A673 (cell line): ENCODE measurements around the gene PLP2. TPM values are rescaled to one million over a fixed set of nuclear protein-coding genes. Genes with fewer than 3 reads are reported as not detected.

Source experiments
- BruUV-seq: library from RNA; stranded (reverse); fragments of 400-500 nt; replicated peaks from 2 replicates; lab custom pipeline; 2021; lab: Mats Ljungman, UMichigan
- CTCF ChIA-PET: fragments of 300-600 bp; sonication (Branson Sonifier 250); formaldehyde crosslinking; loops from one replicate; lab custom pipeline; 2022; ENCODE audit warnings: antibody characterized with exemption; lab: Charles Lee
- POLR2A ChIA-PET: fragments of 300-600 bp; sonication (Branson Sonifier 250); formaldehyde crosslinking; loops from one replicate; lab custom pipeline; 2022; ENCODE audit warnings: antibody characterized with exemption; ENCODE audit not compliant: low non-redundant PET; lab: Charles Lee
- DNase-seq: peaks from one replicate; pipeline ENCODE4 v3.0.0-alpha.2; 2015; ENCODE audit warnings: low spot score
- H3K27ac ChIP-seq: fragments of 200-600 bp; sonication (generic); 2 replicates; pipeline ENCODE4 v1.5.1; 2016; ENCODE audit warnings: mixed run types, low read depth, mild to moderate bottlenecking, mixed read lengths, antibody characterized with exemption, low read length; ENCODE audit not compliant: poor library complexity, severe bottlenecking
- H3K27me3 ChIP-seq: fragments of 200-600 bp; sonication (generic); replicated peaks from 2 replicates; pipeline ENCODE4 v1.6.1; 2017; ENCODE audit warnings: mixed run types, low read depth, mild to moderate bottlenecking, mixed read lengths, antibody characterized with exemption, low read length; ENCODE audit not compliant: insufficient read depth, poor library complexity
- H3K36me3 ChIP-seq: fragments of 200-600 bp; sonication (generic); 2 replicates; pipeline ENCODE4 v1.6.1; 2016; ENCODE audit warnings: mixed run types, mild to moderate bottlenecking, mixed read lengths, antibody characterized with exemption, low read length; ENCODE audit not compliant: insufficient read depth, poor library complexity, severe bottlenecking
- H3K4me1 ChIP-seq: fragments of 200-600 bp; sonication (generic); 2 replicates; pipeline ENCODE4 v1.6.1; 2017; ENCODE audit warnings: mixed run types, mild to moderate bottlenecking, mixed read lengths, antibody characterized with exemption, low read length; ENCODE audit not compliant: insufficient read depth, poor library complexity, severe bottlenecking
- H3K4me3 ChIP-seq: fragments of 200-600 bp; sonication (generic); 2 replicates; pipeline ENCODE4 v1.5.1; 2016; ENCODE audit warnings: low read depth, mixed run types, mild to moderate bottlenecking, mixed read lengths, low read length; ENCODE audit not compliant: poor library complexity, severe bottlenecking
- H3K9me3 ChIP-seq: fragments of 200-600 bp; sonication (generic); 2 replicates; pipeline ENCODE4 v1.6.1; 2016; ENCODE audit warnings: mixed run types, low read depth, mild to moderate bottlenecking, mixed read lengths, antibody characterized with exemption, low read length; ENCODE audit not compliant: poor library complexity, severe bottlenecking
- EZH2 ChIP-seq: fragments of 200-600 bp; sonication (generic); IDR thresholded peaks from 2 replicates; pipeline ENCODE4 v1.6.1; 2017; ENCODE audit warnings: borderline replicate concordance, low read depth, mild to moderate bottlenecking, mixed read lengths, antibody characterized with exemption, low read length; ENCODE audit not compliant: poor library complexity, severe bottlenecking
- intact Hi-C: fragments of 100-400 bp; cut with micrococcal nuclease; formaldehyde crosslinking; loops from one replicate; pipeline ENCODE4 v1.10.0; 2022; ENCODE audit not compliant: unreplicated experiment
- total RNA-seq: library from RNA; stranded (reverse); gene quantifications from 2 replicates; pipeline ENCODE4 v1.2.3, GENCODE V29; 2021
- TF ChIP-seq, protein P1 (sequence below): fragments of 300-800, 200-600 bp; sonication (generic); conservative IDR thresholded peaks from 2 replicates; pipeline ENCODE4 v1.5.1; 2017; ENCODE audit warnings: low read depth, mild to moderate bottlenecking, antibody characterized with exemption, low read length, moderate library complexity, mixed read lengths

The PLP2 gene
- total RNA-seq, 1 experiment from 2014 or later, result 87.5 TPM

DNA sequence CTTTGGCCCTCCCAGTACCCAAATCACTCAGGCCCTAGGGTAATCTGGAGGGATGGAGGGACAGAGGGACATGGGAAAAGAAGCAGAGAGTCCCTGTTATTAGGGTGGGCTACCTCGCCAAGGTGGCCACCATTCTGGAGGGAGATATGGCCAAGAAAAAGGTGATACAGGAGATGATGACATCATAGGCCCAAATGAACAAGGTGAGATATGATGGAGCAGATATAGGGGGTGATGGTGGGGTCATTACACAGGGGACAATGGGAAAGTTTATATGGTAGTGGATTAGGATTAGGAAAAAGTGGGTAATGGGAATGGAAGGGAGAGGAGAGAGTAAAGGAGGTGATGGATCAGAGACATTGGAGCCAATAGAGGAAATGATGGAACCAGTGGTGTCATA, 41.2 kb downstream of the PLP2 start:
- no peaks in the 10 kb centered on the region for H3K36me3 ChIP-seq
- H3K4me3 ChIP-seq, result no peak overlapping the region
- no TSS peak for BruUV-seq
- ChIA-PET POLR2A (no interaction called here), CTCF (no interaction called here)
- H3K27ac ChIP-seq, result no peak overlapping the region
- no peak for DNase-seq
- H3K9me3 ChIP-seq, result no peaks in the 10 kb centered on the region
- no peaks in the 10 kb centered on the region for H3K27me3 ChIP-seq
- H3K4me1 ChIP-seq, result no peaks in the 10 kb centered on the region
- intact Hi-C loops, result no loop called here
- no peak for TF ChIP-seq EZH2
- TF ChIP-seq, protein P1, sequence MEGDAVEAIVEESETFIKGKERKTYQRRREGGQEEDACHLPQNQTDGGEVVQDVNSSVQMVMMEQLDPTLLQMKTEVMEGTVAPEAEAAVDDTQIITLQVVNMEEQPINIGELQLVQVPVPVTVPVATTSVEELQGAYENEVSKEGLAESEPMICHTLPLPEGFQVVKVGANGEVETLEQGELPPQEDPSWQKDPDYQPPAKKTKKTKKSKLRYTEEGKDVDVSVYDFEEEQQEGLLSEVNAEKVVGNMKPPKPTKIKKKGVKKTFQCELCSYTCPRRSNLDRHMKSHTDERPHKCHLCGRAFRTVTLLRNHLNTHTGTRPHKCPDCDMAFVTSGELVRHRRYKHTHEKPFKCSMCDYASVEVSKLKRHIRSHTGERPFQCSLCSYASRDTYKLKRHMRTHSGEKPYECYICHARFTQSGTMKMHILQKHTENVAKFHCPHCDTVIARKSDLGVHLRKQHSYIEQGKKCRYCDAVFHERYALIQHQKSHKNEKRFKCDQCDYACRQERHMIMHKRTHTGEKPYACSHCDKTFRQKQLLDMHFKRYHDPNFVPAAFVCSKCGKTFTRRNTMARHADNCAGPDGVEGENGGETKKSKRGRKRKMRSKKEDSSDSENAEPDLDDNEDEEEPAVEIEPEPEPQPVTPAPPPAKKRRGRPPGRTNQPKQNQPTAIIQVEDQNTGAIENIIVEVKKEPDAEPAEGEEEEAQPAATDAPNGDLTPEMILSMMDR, result no peak

DNA sequence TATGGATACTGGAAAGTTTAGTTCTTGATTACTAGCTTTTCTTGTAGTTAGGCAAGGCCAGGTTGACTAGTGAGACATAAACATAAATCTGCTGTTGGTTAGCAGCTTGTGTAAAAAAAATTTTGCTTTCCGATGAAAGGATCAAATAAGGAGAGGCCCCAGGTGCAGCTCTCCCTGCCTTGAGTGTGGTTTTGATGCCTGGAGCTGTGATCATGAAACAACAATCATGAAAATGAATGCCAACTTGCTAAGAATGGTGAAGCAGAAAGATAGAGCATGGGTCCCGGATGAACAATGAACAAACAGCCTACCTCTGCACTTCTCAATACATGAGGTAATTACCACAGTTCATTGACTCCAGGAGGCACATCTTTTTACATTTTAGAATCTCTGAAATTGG, 42.7 kb downstream of the PLP2 start:
- Histone ChIP-seq H3K27me3 (no peaks in the 10 kb centered on the region), H3K4me1 (no peaks in the 10 kb centered on the region), H3K4me3 (no peak overlapping the region), H3K9me3 (no peaks in the 10 kb centered on the region), H3K27ac (no peak overlapping the region), H3K36me3 (no peaks in the 10 kb centered on the region)
- no peak for DNase-seq
- TF ChIP-seq, protein P1, result no peak
- no peak for TF ChIP-seq EZH2
- ChIA-PET CTCF (no interaction called here), POLR2A (interaction anchor here (0.6 kb wide), 1 partner anchor 13 kb away, joined by 3 read pairs; no protein-coding TSS in a partner anchor)
- intact Hi-C loops, result no loop called here
- BruUV-seq, result no TSS peak

DNA sequence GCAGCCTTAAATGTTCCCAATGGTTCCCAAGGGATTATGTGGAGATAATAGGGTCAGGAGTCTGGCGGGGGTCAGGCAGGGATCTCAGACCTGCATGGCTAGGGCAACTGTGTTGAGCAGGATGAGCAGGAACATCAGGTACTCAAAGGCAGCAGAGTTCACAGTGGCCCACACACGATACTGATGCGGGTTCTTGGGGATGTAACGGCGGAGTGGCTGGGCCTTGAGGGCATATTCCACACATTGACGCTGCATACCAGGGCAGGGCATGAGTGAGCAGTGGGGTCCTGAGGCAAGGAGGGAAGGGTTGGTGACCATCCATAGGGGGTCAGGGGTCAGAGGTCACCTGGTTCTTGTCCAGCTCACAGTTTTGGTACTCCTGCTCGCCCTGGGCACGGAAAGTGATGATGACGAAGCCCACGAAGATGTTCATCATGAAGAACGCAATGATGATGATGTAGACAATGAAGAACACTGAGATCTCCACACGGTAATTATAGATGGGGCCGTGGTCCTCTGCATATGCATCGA, 43.4 kb downstream of the PLP2 start:
- BruUV-seq, result no TSS peak
- Histone ChIP-seq H3K9me3 (no peaks in the 10 kb centered on the region), H3K27ac (no peak overlapping the region), H3K4me3 (no peak overlapping the region), H3K36me3 (no peaks in the 10 kb centered on the region), H3K4me1 (no peaks in the 10 kb centered on the region), H3K27me3 (no peaks in the 10 kb centered on the region)
- CTCF ChIA-PET, result no interaction called here
- no peak for TF ChIP-seq EZH2
- TF ChIP-seq, protein P1, result no peak
- POLR2A ChIA-PET, result no interaction called here
- no peak for DNase-seq
- intact Hi-C loops, result no loop called here
